Middle frontal gyrus (tissue), 1 donor: Measurements from ENCODE around the gene ZNHIT2.

Source experiments
- DNase-seq: peaks from one replicate; pipeline ENCODE4 v3.0.0-alpha.2; 2015; ENCODE audit warnings: low spot score; ENCODE audit errors: extremely low spot score

ZNHIT2 gene

DNA sequence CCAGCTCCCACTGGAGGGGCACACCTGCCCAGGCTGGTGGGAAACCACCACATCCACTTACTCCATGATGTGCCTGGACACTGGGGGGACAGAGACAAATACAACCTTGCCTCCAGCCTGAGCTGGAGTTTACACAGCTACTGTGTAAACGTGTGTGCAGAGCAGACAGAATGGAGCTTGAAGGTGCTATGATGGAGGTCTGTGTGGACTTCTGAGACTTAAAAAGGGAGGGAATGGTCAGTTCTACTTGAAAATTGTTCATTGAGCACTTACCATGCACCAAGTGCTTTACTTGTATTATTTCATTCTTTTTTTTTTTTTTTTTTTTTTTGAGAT, 44.9 kb downstream of the ZNHIT2 start:
- DNase-seq, result no peak

- DNase-seq, result no peak
Observed at GRCh38 chr11:65071907-65072630, 45.4 kb downstream of the ZNHIT2 start.

- no peak for DNase-seq
Observed at GRCh38 chr11:65069217-65069616, 48.3 kb downstream of the ZNHIT2 start.

DNA sequence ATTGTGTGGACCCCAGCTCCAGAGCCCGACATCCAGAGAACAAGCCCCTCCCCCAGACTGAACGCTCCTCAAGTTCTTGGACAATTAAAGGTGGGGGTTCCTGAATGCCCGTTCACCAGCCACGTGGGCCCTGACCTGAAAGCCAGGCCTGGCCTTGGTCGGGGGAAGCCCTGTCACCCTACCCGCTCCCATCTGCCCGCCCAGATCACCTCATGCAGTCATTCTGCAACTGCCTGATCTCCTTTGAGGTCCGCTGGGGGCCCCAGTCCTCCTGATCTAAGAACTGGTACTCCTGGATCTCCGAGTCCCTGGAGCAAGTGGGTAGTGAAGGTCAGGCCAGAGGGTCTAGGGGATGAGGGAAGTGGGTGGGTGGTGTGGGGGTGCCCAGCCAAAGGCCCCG, 50.1 kb downstream of the ZNHIT2 start:
- DNase-seq, result no peak

DNA sequence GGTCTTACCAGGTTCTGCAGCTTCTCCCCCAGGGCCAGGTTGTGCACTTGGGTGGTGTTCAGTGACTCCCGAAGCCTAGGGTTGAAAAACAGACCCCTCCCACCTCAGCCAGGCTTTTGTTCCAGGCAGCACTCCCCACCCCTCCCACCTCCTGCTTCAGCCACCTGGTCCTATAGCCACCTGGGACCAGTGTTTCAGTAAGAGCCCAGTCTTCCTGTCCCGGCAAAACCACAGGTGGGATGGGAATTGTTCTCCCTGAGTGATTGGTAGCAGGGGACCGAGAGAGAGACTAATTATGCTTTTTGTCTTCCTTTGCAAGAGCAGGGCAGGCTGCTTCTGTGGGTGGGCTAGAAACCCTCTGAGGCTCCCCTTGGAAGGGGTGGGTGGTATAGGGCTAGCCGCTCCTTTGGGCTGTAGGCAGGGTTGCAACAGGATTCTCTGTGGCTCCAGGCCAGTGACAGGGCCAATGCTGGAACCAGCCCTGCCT, 50.7 kb downstream of the ZNHIT2 start:
- no peak for DNase-seq
